SHP77 treated with DMSO at 0.1 percent for 48 hours (cell line): ENCODE results near the gene PEDS1.
"Not testable (repeated sequence)": the region's sequence is repeated elsewhere in the genome, so short reads cannot be mapped to it uniquely, and the experiment has no call there.

Source experiments
- DNase-seq: peaks from one replicate; lab custom pipeline; 2025; lab: John Stamatoyannopoulos, UW

The PEDS1 gene

GRCh38 chr20:50113420-50114224, 39.9 kb downstream of the PEDS1 start:
- DNase-seq, result no peak

DNA sequence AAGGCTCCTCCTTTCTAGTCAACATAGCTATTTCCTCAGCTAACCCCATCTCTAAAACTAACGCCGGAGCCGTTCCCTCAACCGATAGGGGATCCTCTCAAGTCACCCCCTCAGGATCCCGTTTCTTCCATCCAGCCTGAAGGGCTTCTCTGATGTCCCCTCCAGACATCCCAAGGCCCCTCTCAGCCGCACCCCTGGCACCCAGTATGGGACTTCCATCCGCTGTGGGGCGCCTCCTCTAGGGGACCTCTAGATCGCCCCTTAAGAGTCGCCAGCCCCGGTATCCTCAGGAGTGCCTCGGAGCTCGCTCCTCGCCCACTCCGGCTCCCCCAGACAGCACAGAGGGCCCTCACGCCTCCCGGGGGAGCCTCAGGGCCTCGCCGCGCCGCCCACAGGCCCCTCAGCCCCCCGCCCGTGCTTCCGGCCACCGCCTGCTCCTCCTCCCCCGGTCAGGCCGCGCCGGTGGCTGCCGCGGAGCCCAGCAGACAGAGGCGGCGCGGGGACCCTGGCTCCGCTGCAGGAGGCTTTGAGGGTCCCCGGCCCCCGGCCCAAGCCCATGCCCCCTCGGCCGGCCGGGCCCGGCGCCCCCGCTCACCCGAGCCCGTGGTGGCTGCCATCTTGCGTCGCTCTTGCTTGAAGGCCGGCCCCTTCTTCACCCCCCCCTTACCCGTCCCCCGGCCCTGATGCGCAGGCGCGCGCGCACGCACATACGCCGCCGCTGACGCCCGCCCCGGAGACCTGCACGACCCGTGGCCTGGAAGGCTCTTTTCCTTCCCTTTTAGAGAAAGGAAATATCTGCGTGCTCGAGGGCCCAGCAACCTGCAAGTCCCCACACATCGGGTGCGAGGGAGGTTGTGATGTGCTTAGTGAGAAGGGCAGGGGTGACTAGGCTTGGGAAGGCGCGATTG, 40.8 kb downstream of the PEDS1 start, which contains the start of gene UBE2V1:
UBE2V1 (minus strand) TSS at position 639 of the 908 bp plus-strand sequence; CDS start at position 617, 22 bp downstream.
- peak; percentile 23 for DNase-seq

DNA sequence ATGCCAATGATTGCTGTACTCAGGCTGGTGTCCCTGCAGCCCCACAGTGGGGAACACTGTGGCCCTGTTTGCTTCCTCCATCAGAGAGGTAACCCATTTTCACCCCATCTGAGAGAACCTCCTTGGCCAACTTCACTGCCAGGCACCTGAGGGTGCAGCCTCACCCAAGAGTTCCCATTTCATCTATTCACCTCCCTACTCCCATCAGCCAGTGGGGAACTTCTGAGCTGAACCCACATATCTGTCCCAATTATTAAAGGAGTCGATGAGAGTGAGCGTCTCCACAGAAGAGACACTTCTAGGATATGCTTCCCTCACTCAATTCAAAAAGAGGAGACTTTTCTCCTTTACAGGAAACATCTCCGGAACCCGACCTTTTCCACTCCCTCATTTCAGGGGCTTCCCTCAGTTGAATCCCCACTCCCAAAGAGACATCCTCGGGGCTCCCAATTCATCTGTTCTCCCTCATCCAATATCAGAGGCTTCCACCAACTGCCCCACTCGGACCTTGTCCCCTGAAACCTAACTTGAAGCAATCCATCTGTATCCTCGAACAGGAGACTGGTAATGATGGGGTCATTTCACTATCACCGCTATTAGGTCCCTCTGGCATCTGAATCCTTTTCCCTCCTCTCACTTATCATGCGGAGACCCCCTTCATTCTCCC, 41.6 kb downstream of the PEDS1 start:
- DNase-seq, result no peak

DNA sequence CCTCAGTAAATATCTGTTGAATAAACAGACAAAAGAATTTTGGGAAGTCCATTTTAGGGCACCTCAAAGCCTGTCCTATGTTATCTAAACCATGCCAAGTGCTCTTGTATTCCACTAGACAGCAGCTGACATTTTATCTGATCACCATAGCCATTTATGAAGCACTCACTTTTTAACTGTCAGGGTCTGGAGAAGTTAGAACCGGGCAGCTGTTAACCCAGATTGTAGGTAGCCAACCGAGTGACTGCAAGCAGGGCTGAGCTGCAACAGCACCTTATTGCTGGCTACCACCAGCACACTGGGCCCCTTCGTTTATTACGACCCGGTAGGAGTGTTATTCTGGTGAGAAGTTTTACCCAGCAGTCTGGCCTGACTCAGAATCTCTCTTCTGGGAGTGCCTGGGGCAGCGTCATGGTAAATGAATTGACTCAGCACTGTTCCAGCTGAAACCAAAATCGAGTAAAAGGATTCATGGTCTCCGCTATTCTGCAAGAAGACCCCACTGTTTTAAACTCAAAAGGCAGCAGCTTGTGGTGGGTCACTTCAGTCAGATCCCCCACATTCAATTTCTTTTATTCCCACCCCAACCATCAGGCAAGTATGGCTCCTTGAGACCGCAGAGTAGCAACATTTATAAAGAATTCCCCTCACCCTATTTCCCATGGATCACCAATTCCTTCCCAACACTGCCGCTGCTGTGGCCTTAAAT, 42.2 kb downstream of the PEDS1 start:
- DNase-seq, result no peak

GRCh38 chr20:50110141-50111047, 43.1 kb downstream of the PEDS1 start:
- no peak for DNase-seq

GRCh38 chr20:50108556-50109235, 44.8 kb downstream of the PEDS1 start:
- no peak for DNase-seq

DNA sequence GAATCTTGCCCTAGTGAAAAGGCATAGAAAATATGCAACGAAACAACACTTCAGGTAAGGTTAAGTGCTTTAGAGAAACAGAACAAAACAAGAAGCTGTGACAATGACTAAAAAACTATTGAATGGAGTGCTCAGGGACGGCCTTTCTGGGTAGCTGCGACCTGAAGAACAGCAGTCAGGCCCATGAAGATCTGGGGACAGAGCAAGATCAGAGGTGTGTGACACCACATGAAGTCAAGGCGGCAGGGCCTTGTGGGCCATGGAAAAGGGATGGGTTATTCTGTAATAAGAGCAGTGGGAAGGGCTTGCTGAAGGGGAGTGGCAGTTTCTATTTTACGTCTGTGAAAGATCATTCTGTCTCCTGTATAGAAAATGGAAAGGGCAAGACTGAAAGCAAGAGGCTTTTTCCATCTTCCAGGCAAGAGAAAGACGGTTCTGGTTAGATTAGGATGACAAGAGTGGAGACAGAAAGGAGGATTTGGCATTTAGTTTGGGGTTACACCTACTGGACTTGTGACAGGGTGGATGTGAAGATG, 45.7 kb downstream of the PEDS1 start:
- no peak for DNase-seq

- DNase-seq, result no peak
Measured at GRCh38 chr20:50107086-50107660, 46.4 kb downstream of the PEDS1 start.

DNA sequence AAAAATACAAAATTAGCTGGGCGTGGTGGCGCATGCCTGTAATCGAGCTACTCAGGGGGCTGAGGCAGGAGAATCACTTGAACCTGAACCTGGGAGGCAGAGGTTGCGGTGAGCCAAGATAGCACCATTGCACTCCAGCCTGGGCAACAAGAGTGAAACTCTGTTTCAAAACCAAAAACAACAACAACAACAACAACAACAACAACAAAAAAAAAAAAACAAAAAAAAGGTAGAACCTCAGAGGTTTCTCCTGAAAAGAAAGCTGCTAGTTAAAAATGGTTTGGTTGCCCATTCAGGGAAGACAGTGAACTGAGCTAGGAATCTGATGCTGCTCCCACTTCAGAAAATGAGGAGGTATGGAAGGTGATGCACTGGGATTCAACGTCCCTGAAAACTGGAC, 46.9 kb downstream of the PEDS1 start:
- not testable (repeated sequence) for DNase-seq
